Measurements from ENCODE around the gene WFIKKN2. TPM values are rescaled to one million over a fixed set of nuclear protein-coding genes. Genes with fewer than 3 reads are reported as not detected.

WFIKKN2 gene
- total and polyA plus RNA-seq, 2 of the 4 experiments (the other 2 are of a cell fraction), result 0.02 TPM; not detected in 1

DNA sequence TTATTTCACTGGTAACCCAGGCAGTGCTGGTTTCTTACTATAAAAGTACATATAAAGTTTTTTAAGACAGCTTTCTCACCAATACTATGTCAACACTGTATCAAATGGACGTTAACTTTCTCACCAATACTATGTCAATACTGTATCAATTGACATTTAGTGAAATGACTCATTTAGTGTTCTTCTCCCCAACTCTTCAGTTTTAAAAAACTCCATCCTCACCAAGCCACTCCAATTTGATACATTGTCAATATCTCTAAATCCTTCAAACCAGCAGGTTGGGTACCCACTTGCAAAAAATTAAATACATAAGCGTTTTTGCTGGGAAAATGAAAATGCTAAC lies 25.9 kb downstream of the WFIKKN2 start:
- no peak overlapping the region for H2AK5ac ChIP-seq (ENCODE audit: low read depth, low read length)
- peaks cover 29% of the 10 kb centered on the region; the same call in 1 of the 2 replicates for H4K20me1 ChIP-seq (ENCODE audit: insufficient read depth, low read length)
- H3K4me3 ChIP-seq (ENCODE audit: insufficient read depth, low read depth, low read length), result no peak overlapping the region
- intact Hi-C loops (cut with micrococcal nuclease) (loop anchor here (10.0 kb wide), 1 partner anchor 253 kb away; no protein-coding TSS in a partner anchor), in situ Hi-C loops (cut with MboI; ENCODE audit: low sequenced_read_pairs) (loop anchor here (5.0 to 10.0 kb wide), 2 partner anchors 96 to 283 kb away; no protein-coding TSS in a partner anchor), dilution Hi-C loops (cut with HindIII; ENCODE audit: low sequenced_read_pairs, unreplicated experiment) (no loop called here)
- no peak overlapping the region for H4K5ac ChIP-seq (ENCODE audit: low read depth, low read length)
- no peak overlapping the region for H3K27ac ChIP-seq (ENCODE audit: insufficient read depth, low read length)
- no peak overlapping the region for H2BK5ac ChIP-seq (ENCODE audit: low read depth, low read length, poor library complexity, severe bottlenecking)
- DNase-seq (no peak), ATAC-seq (ENCODE audit: low read depth) (no peak)
- no peak overlapping the region for H4K8ac ChIP-seq (ENCODE audit: low read depth in 2 of 2, low read length in 2 of 2)
- no peaks in the 10 kb centered on the region for H3K27me3 ChIP-seq (ENCODE audit: control insufficient read depth, insufficient read depth, low read length)
- ChIA-PET POLR2A (ENCODE audit: unreplicated experiment) (no interaction called here), CTCF (interaction anchor here (1.1 to 4.2 kb wide), 3 partner anchors 9 to 89 kb away, joined by 3 to 20 read pairs (median 11); no protein-coding TSS in a partner anchor)
- H3K79me1 ChIP-seq (ENCODE audit: low read depth in 1 of 2, low read length in 2 of 2), result peaks cover 16 to 24% of the 10 kb centered on the region in 2 experiments
- H3K9ac ChIP-seq (ENCODE audit: low read depth, low read length), result no peak overlapping the region
- H3K18ac ChIP-seq (ENCODE audit: low read depth, low read length), result no peak overlapping the region
- no peak overlapping the region for H2BK20ac ChIP-seq (ENCODE audit: low read depth, low read length)
- peaks cover 4% of the 10 kb centered on the region for H3K4me1 ChIP-seq (ENCODE audit: control insufficient read depth, insufficient read depth, low read length)
- H2BK120ac ChIP-seq (ENCODE audit: low read depth, low read length), result no peak overlapping the region
- no peak overlapping the region for H3K4ac ChIP-seq (ENCODE audit: low read depth, low read length)
- H2AK9ac ChIP-seq (replicated peaks; ENCODE audit: low read depth, low read length, poor library complexity), result no peak overlapping the region
- H3K9me1 ChIP-seq (ENCODE audit: insufficient read depth, low read length), result peaks cover 6% of the 10 kb centered on the region; the same call in 1 of the 2 replicates
- H3K56ac ChIP-seq (ENCODE audit: extremely low read depth, insufficient read depth, low read length), result no peak overlapping the region
- H3K9me3 ChIP-seq (ENCODE audit: control insufficient read depth, insufficient read depth, low read length), result no peaks in the 10 kb centered on the region
- no peak overlapping the region for H3K14ac ChIP-seq (replicated peaks; ENCODE audit: low read depth, low read length)
- no CpG with 5 or more reads among the region's 2 CpGs for WGBS, 2 experiments (ENCODE audit: extremely low coverage in 2 of 2, insufficient read length in 1 of 2)
- no peak overlapping the region for H3K4me2 ChIP-seq (ENCODE audit: low read depth, low read length)
- H2AFZ ChIP-seq (replicated peaks; ENCODE audit: low read length, poor library complexity), result no peak overlapping the region
- peaks cover 6% of the 10 kb centered on the region for H3K36me3 ChIP-seq (ENCODE audit: control insufficient read depth, insufficient read depth, low read length)
- H3K23ac ChIP-seq (ENCODE audit: low read depth, low read length), result no peak overlapping the region
- BruUV-seq (replicated peaks), result no TSS peak
- no peak overlapping the region for H2BK15ac ChIP-seq (ENCODE audit: low read depth, low read length)
- no peak for TF ChIP-seq BHLHE40 (IDR thresholded peaks at IDR 0.05; ENCODE audit: low read depth, low read length)
- H4K91ac ChIP-seq (ENCODE audit: insufficient read depth, low read depth, low read length), result no peak overlapping the region

All from IMR-90 (cell line).